Skeletal muscle cell (primary cell): ENCODE results near the gene SMG5.

Experiments used
- DNase-seq: peaks from one replicate; pipeline ENCODE4 v3.0.0-alpha.2; 2010; ENCODE audit warnings: low read depth
- H3K4me3 ChIP-seq: 2 replicates; pipeline ENCODE4 v1.5.1; 2011; ENCODE audit warnings: low read depth, mild to moderate bottlenecking, control low read depth, low read length, moderate library complexity

SMG5 gene

GRCh38 chr1:156246781-156247459 lies 35.7 kb downstream of the SMG5 start:
- no peak for DNase-seq
- H3K4me3 ChIP-seq = no peak overlapping the region

- no peak overlapping the region for H3K4me3 ChIP-seq
- DNase-seq = no peak
Measured at GRCh38 chr1:156246241-156246780, 36.3 kb downstream of the SMG5 start.

GRCh38 chr1:156245451-156246232 lies 37.0 kb downstream of the SMG5 start:
- peak overlapping the region; percentile 36 for H3K4me3 ChIP-seq
- DNase-seq = no peak

- H3K4me3 ChIP-seq = no peak overlapping the region
Measured at GRCh38 chr1:156244712-156245111, 37.9 kb downstream of the SMG5 start.

GRCh38 chr1:156244126-156244525 lies 38.5 kb downstream of the SMG5 start:
- H3K4me3 ChIP-seq = no peak overlapping the region
- no peak for DNase-seq

More at GRCh38 chr1:156244712-156245111, 37.9 kb downstream of the SMG5 start:
- DNase-seq = no peak

GRCh38 chr1:156242738-156243137 lies 39.9 kb downstream of the SMG5 start:
- no peak for DNase-seq
- no peak overlapping the region for H3K4me3 ChIP-seq

- no peak for DNase-seq
- no peak within 1 kb of the TSS for H3K4me3 ChIP-seq
Measured at GRCh38 chr1:156241926-156242325, 40.7 kb downstream of the SMG5 start, which contains the start of gene BGLAP. Gene BGLAP (plus strand): TSS chr1:156242184. CDS start chr1:156242232, 48 bp downstream.

- no peak overlapping the region for H3K4me3 ChIP-seq
- DNase-seq = no peak
Measured at GRCh38 chr1:156241311-156241811, 41.3 kb downstream of the SMG5 start.

GRCh38 chr1:156238248-156238647 lies 44.4 kb downstream of the SMG5 start:
- no peak for DNase-seq
- H3K4me3 ChIP-seq = no peak overlapping the region

GRCh38 chr1:156236164-156236563 lies 46.5 kb downstream of the SMG5 start:
- DNase-seq = no peak
- H3K4me3 ChIP-seq = no peak overlapping the region

GRCh38 chr1:156233426-156234127 lies 49.0 kb downstream of the SMG5 start:
- DNase-seq = no peak
- H3K4me3 ChIP-seq = no peak overlapping the region

- H3K4me3 ChIP-seq = no peak overlapping the region
- no peak for DNase-seq
Measured at GRCh38 chr1:156232201-156232894, 50.3 kb downstream of the SMG5 start.

- no peak for DNase-seq
Measured at GRCh38 chr1:156230473-156230837, 52.2 kb downstream of the SMG5 start.

GRCh38 chr1:156229809-156230472 lies 52.7 kb downstream of the SMG5 start:
- no peak for DNase-seq
- no peak overlapping the region for H3K4me3 ChIP-seq

More at GRCh38 chr1:156230473-156230837, 52.2 kb downstream of the SMG5 start:
- H3K4me3 ChIP-seq = no peak overlapping the region

- DNase-seq = no peak
- no peak overlapping the region for H3K4me3 ChIP-seq
Measured at GRCh38 chr1:156228501-156228900, 54.1 kb downstream of the SMG5 start.

GRCh38 chr1:156226782-156227181 lies 55.8 kb downstream of the SMG5 start:
- H3K4me3 ChIP-seq = no peak overlapping the region
- no peak for DNase-seq

- no peak overlapping the region for H3K4me3 ChIP-seq
- DNase-seq = no peak
Measured at GRCh38 chr1:156226116-156226538, 56.5 kb downstream of the SMG5 start.

- no peak for DNase-seq
- no peak overlapping the region for H3K4me3 ChIP-seq
Measured at GRCh38 chr1:156225677-156226014, 57.0 kb downstream of the SMG5 start.
